OCI-LY1 (cell line): ENCODE results near the gene ORM2.
"Not testable (repeated sequence)": the region's sequence is repeated elsewhere in the genome, so short reads cannot be mapped to it uniquely, and the experiment has no call there.

Experiments used
- H2AFZ ChIP-seq: fragments of 200-600 bp; sonication (generic), shearing (Covaris generic); 2 replicates; pipeline ENCODE4 v1.6.0; 2014; ENCODE audit warnings: antibody characterized with exemption, mild to moderate bottlenecking, low read length
- H3F3A ChIP-seq: fragments of 200-600 bp; sonication (generic), shearing (Covaris generic); 2 replicates; pipeline ENCODE4 v1.6.0; 2014; ENCODE audit warnings: mild to moderate bottlenecking, antibody characterized with exemption, low read length, moderate library complexity; ENCODE audit not compliant: insufficient read depth
- H3K27ac ChIP-seq: fragments of 200-600 bp; sonication (generic); 2 replicates; pipeline ENCODE4 v1.5.1; 2014; ENCODE audit warnings: low read length, mixed run types, mild to moderate bottlenecking, low read depth; ENCODE audit not compliant: poor library complexity, severe bottlenecking
- H3K27me3 ChIP-seq: fragments of 200-600 bp; sonication (generic); 2 replicates; pipeline ENCODE4 v1.6.0; 2014; ENCODE audit warnings: antibody characterized with exemption, mild to moderate bottlenecking, low read length, moderate library complexity; ENCODE audit not compliant: insufficient read depth
- H3K36me3 ChIP-seq: fragments of 200-600 bp; sonication (generic); 2 replicates; pipeline ENCODE4 v1.6.1; 2014; ENCODE audit warnings: mild to moderate bottlenecking, antibody characterized with exemption, low read length, moderate library complexity, mixed read lengths; ENCODE audit not compliant: insufficient read depth
- H3K4me1 ChIP-seq: fragments of 200-600 bp; sonication (generic); 2 replicates; pipeline ENCODE4 v1.5.1; 2014; ENCODE audit warnings: mild to moderate bottlenecking, low read length, moderate library complexity; ENCODE audit not compliant: insufficient read depth, severe bottlenecking
- H3K4me2 ChIP-seq: fragments of 200-600 bp; sonication (generic), shearing (Covaris generic); 2 replicates; pipeline ENCODE4 v1.6.1; 2014; ENCODE audit warnings: low read length
- H3K4me3 ChIP-seq: fragments of 200-600 bp; sonication (generic); 2 replicates; pipeline ENCODE4 v1.5.1; 2014; ENCODE audit warnings: low read length, low read depth, mild to moderate bottlenecking, mixed read lengths; ENCODE audit not compliant: poor library complexity, severe bottlenecking
- H3K79me2 ChIP-seq: fragments of 200-600 bp; shearing (Covaris generic); 2 replicates; pipeline ENCODE4 v1.6.1; 2016; ENCODE audit warnings: mixed run types, low read length, mixed read lengths; ENCODE audit not compliant: insufficient read depth
- H3K9ac ChIP-seq: fragments of 200-600 bp; sonication (generic), shearing (Covaris generic); 2 replicates; pipeline ENCODE4 v1.6.1; 2014; ENCODE audit warnings: mild to moderate bottlenecking, low read length, mixed read lengths
- H3K9me2 ChIP-seq: fragments of 200-600 bp; sonication (generic), shearing (Covaris generic); 2 replicates; pipeline ENCODE4 v1.6.1; 2014; ENCODE audit warnings: low read depth, mild to moderate bottlenecking, low read length, mixed read lengths
- H3K9me3 ChIP-seq: fragments of 200-600 bp; shearing (Covaris generic); 2 replicates; pipeline ENCODE4 v1.6.1; 2014; ENCODE audit warnings: low read length, mixed read lengths
- H4K20me1 ChIP-seq: fragments of 200-600 bp; sonication (generic), shearing (Covaris generic); 2 replicates; pipeline ENCODE4 v1.6.0; 2016; ENCODE audit warnings: mild to moderate bottlenecking, low read length; ENCODE audit not compliant: insufficient read depth
- CTCF ChIP-seq: fragments of 200-600 bp; sonication (generic), shearing (Covaris generic); IDR thresholded peaks from 2 replicates; pipeline ENCODE4 v1.5.1; 2017; ENCODE audit warnings: mild to moderate bottlenecking, antibody characterized with exemption, low read length, moderate library complexity, mixed read lengths
- EZH2 ChIP-seq: fragments of 200-600 bp; sonication (generic), shearing (Covaris generic); IDR thresholded peaks from 2 replicates; pipeline ENCODE4 v1.8.0; 2017; ENCODE audit warnings: borderline replicate concordance, mixed run types, mild to moderate bottlenecking, antibody characterized with exemption, low read length, moderate library complexity, mixed read lengths

The ORM2 gene

GRCh38 chr9:114324492-114324891, 5.2 kb upstream of the ORM2 start:
- Histone ChIP-seq H3K27ac (no peak overlapping the region), H3K9me2 (no peaks in the 10 kb centered on the region), H3K9ac (no peak overlapping the region), H3K4me3 (no peak overlapping the region), H3K79me2 (no peaks in the 10 kb centered on the region), H3K4me1 (no peaks in the 10 kb centered on the region), H2AFZ (no peak overlapping the region), H3K9me3 (no peaks in the 10 kb centered on the region), H3K36me3 (no peaks in the 10 kb centered on the region; the same call in 1 of the 2 replicates), H3F3A (no peaks in the 10 kb centered on the region), H3K27me3 (no peaks in the 10 kb centered on the region; the same call in 1 of the 2 replicates), H3K4me2 (no peak overlapping the region), H4K20me1 (no peaks in the 10 kb centered on the region)
- no peak for TF ChIP-seq EZH2
- TF ChIP-seq CTCF = no peak

GRCh38 chr9:114324965-114325364, 4.7 kb upstream of the ORM2 start:
- H3K4me3 ChIP-seq, H3K4me2 ChIP-seq: not testable (repeated sequence)

GRCh38 chr9:114325684-114326254, 3.9 kb upstream of the ORM2 start:
- H3K9me2 ChIP-seq, H3K79me2 ChIP-seq, H2AFZ ChIP-seq, H3F3A ChIP-seq, H3K27ac ChIP-seq, H3K9me3 ChIP-seq, H3K27me3 ChIP-seq, H3K4me1 ChIP-seq, H3K4me3 ChIP-seq, H3K36me3 ChIP-seq, H3K9ac ChIP-seq, H4K20me1 ChIP-seq, H3K4me2 ChIP-seq: not testable (repeated sequence)

More at GRCh38 chr9:114324965-114325364, 4.7 kb upstream of the ORM2 start:
- H3K27me3 ChIP-seq, H3K36me3 ChIP-seq, H3K9me3 ChIP-seq, H3K79me2 ChIP-seq, H3K9ac ChIP-seq, H3K9me2 ChIP-seq, H4K20me1 ChIP-seq, H3K27ac ChIP-seq, H2AFZ ChIP-seq, H3F3A ChIP-seq, H3K4me1 ChIP-seq: not testable (repeated sequence)

- TF ChIP-seq CTCF = no peak
- TF ChIP-seq EZH2 = no peak
- Histone ChIP-seq H3K9me2 (no peaks in the 10 kb centered on the region), H3K4me1 (no peaks in the 10 kb centered on the region), H3K4me3 (no peak overlapping the region), H3K36me3 (no peaks in the 10 kb centered on the region; the same call in 1 of the 2 replicates), H3K4me2 (no peak overlapping the region), H4K20me1 (no peaks in the 10 kb centered on the region), H3F3A (no peaks in the 10 kb centered on the region), H3K9me3 (no peaks in the 10 kb centered on the region), H2AFZ (no peak overlapping the region), H3K27me3 (no peaks in the 10 kb centered on the region; the same call in 1 of the 2 replicates), H3K27ac (no peak overlapping the region), H3K79me2 (no peaks in the 10 kb centered on the region), H3K9ac (no peak overlapping the region)
These were observed 1.9 kb upstream of the ORM2 start for GRCh38 chr9:114327749-114328148.

- not testable (repeated sequence) for H3K9ac ChIP-seq, H3F3A ChIP-seq, H3K9me3 ChIP-seq, H4K20me1 ChIP-seq, H3K27me3 ChIP-seq, H2AFZ ChIP-seq, H3K4me2 ChIP-seq, H3K4me3 ChIP-seq, H3K27ac ChIP-seq, H3K79me2 ChIP-seq, H3K9me2 ChIP-seq, H3K36me3 ChIP-seq, H3K4me1 ChIP-seq
These were observed 1.3 kb upstream of the ORM2 start for GRCh38 chr9:114328357-114328820.

GRCh38 chr9:114328937-114329624, 588 bp upstream of the ORM2 start:
- H3K9ac ChIP-seq, H3K4me1 ChIP-seq, H3K36me3 ChIP-seq, H3K9me2 ChIP-seq, H4K20me1 ChIP-seq, H3K4me2 ChIP-seq, H3K79me2 ChIP-seq, H3F3A ChIP-seq, H3K9me3 ChIP-seq, H2AFZ ChIP-seq, H3K27me3 ChIP-seq, H3K27ac ChIP-seq, H3K4me3 ChIP-seq: not testable (repeated sequence)
